ENCODE data around the gene HYDIN. TPM values are rescaled to one million over a fixed set of nuclear protein-coding genes. Genes with fewer than 3 reads are reported as not detected.

Gene HYDIN
- total RNA-seq, 1 donor from 2014 or later = 1.2 TPM

GRCh38 chr16:70767377-70768202, 462.9 kb downstream of the HYDIN start:
- no peak for DNase-seq (ENCODE audit: low spot score in 2 of 2)
- Histone ChIP-seq H3K27me3 (no peaks in the 10 kb centered on the region), H3K27ac (no peak overlapping the region), H3K4me3 (no peak overlapping the region), H3K4me1 (peaks cover 0 to 5% of the 10 kb centered on the region in 2 donors), H3K36me3 (peaks cover 5 to 17% of the 10 kb centered on the region in 2 donors), H3K9me3 (no peaks in the 10 kb centered on the region)
- intact Hi-C loops (cut with DNase I) = no loop called here
- no peak for TF ChIP-seq CTCF (IDR thresholded peaks at IDR 0.05)

GRCh38 chr16:70766658-70767057, 463.9 kb downstream of the HYDIN start:
- Histone ChIP-seq H3K36me3 (peaks cover 13 to 19% of the 10 kb centered on the region in 2 donors), H3K4me3 (no peak overlapping the region), H3K27ac (no peak overlapping the region), H3K27me3 (no peaks in the 10 kb centered on the region), H3K9me3 (no peaks in the 10 kb centered on the region), H3K4me1 (peaks cover 0 to 5% of the 10 kb centered on the region in 2 donors)
- intact Hi-C loops (cut with DNase I) = no loop called here
- no peak for TF ChIP-seq CTCF (IDR thresholded peaks at IDR 0.05)
- DNase-seq (ENCODE audit: low spot score in 2 of 2) = no peak

GRCh38 chr16:70766176-70766575, 464.3 kb downstream of the HYDIN start:
- no peak overlapping the region for H3K4me3 ChIP-seq
- H3K9me3 ChIP-seq = no peaks in the 10 kb centered on the region
- TF ChIP-seq CTCF (IDR thresholded peaks at IDR 0.05) = no peak
- H3K36me3 ChIP-seq = peaks cover 14 to 21% of the 10 kb centered on the region in 2 donors
- intact Hi-C loops (cut with DNase I) = no loop called here
- DNase-seq (ENCODE audit: low spot score in 2 of 2) = no peak
- peaks cover 0 to 5% of the 10 kb centered on the region in 2 donors for H3K4me1 ChIP-seq
- no peaks in the 10 kb centered on the region for H3K27me3 ChIP-seq
- no peak overlapping the region for H3K27ac ChIP-seq

- no peak for TF ChIP-seq CTCF (IDR thresholded peaks at IDR 0.05)
- Histone ChIP-seq H3K4me1 (peaks cover 0 to 5% of the 10 kb centered on the region in 2 donors), H3K27me3 (no peaks in the 10 kb centered on the region), H3K9me3 (no peaks in the 10 kb centered on the region), H3K4me3 (no peak overlapping the region), H3K36me3 (peaks cover 16 to 26% of the 10 kb centered on the region in 2 donors), H3K27ac (no peak overlapping the region)
- intact Hi-C loops (cut with DNase I) = no loop called here
- DNase-seq (ENCODE audit: low spot score in 2 of 2) = no peak
Measured at GRCh38 chr16:70765491-70765890, 465.0 kb downstream of the HYDIN start.

- H3K4me1 ChIP-seq = peaks cover 0 to 5% of the 10 kb centered on the region in 2 donors
- no peak for DNase-seq (ENCODE audit: low spot score in 2 of 2)
- no peaks in the 10 kb centered on the region for H3K27me3 ChIP-seq
- no peak overlapping the region for H3K27ac ChIP-seq
- intact Hi-C loops (cut with DNase I) = no loop called here
- TF ChIP-seq CTCF (IDR thresholded peaks at IDR 0.05) = no peak
- peaks cover 16 to 33% of the 10 kb centered on the region in 2 donors for H3K36me3 ChIP-seq
- H3K4me3 ChIP-seq = no peak overlapping the region
- H3K9me3 ChIP-seq = no peaks in the 10 kb centered on the region
Measured at GRCh38 chr16:70764632-70765031, 465.9 kb downstream of the HYDIN start.
